SK-N-SH (cell line): Measurements from ENCODE around the gene SIL1. TPM values are rescaled to one million over a fixed set of nuclear protein-coding genes. Genes with fewer than 3 reads are reported as not detected.

Experiments
- CTCF ChIA-PET: fragments of 300-600, 350-600 bp; formaldehyde crosslinking; extraction: SDS; loops from one replicate; lab custom pipeline; 2021; lab: Yijun Ruan, JAX
- POLR2A ChIA-PET: fragments of 350-600 bp; sonication (Branson Sonifier 250); formaldehyde crosslinking; extraction: SDS; loops from one replicate; lab custom pipeline; 2020; ENCODE audit warnings: antibody characterized with exemption, inconsistent platforms; lab: Yijun Ruan, JAX
- DNase-seq: peaks from one replicate; pipeline ENCODE4 v3.0.0; 2012
- H2AFZ ChIP-seq: fragments of 200-600 bp; sonication (generic); 2 replicates; pipeline ENCODE4 v1.8.1; 2016; ENCODE audit warnings: antibody characterized with exemption, mild to moderate bottlenecking, low read depth
- H3F3A ChIP-seq: fragments of 200-600 bp; sonication (generic); replicated peaks from 2 replicates; pipeline ENCODE3; 2016; ENCODE audit warnings: antibody characterized with exemption, mild to moderate bottlenecking; ENCODE audit not compliant: insufficient read depth
- H3K27ac ChIP-seq, 2 experiments: fragments of 200-500 bp in 1 of 2; fragments of 200-600 bp in 1 of 2; sonication (Bioruptor generic) in 1 of 2; sonication (generic), shearing (Covaris generic) in 1 of 2; 2 replicates each; pipeline versions ENCODE4 v1.5.1 to v1.6.1; 2014 to 2016; ENCODE audit warnings: low read depth in 2 of 2, inconsistent platforms in 1 of 2, low read length in 1 of 2, mild to moderate bottlenecking in 1 of 2, mixed read lengths in 1 of 2
- H3K27me3 ChIP-seq: fragments of 200-600 bp; sonication (generic), shearing (Covaris generic); 2 replicates; pipeline ENCODE4 v1.6.1; 2016; ENCODE audit warnings: mixed run types; ENCODE audit not compliant: insufficient read depth
- H3K36me3 ChIP-seq, 2 experiments: fragments of 200-500 bp in 1 of 2; fragments of 200-600 bp in 1 of 2; sonication (Bioruptor generic) in 1 of 2; sonication (generic) in 1 of 2; replicated peaks in 1 of 2; 2 replicates each; pipeline versions ENCODE3 to v1.5.1; 2014 to 2016; ENCODE audit warnings: low read length in 1 of 2, mild to moderate bottlenecking in 1 of 2; ENCODE audit not compliant: insufficient read depth in 2 of 2, control insufficient read depth in 1 of 2
- H3K4me1 ChIP-seq, 2 experiments: fragments of 200-500 bp in 1 of 2; fragments of 200-600 bp in 1 of 2; sonication (Bioruptor generic) in 1 of 2; sonication (generic), shearing (Covaris generic) in 1 of 2; 2 replicates each; pipeline versions ENCODE4 v1.5.1 to v1.6.1; 2014 to 2016; ENCODE audit warnings: low read depth in 1 of 2, low read length in 1 of 2, mixed run types in 1 of 2; ENCODE audit not compliant: insufficient read depth in 2 of 2, control insufficient read depth in 1 of 2
- H3K4me2 ChIP-seq: fragments of 200-600 bp; sonication (generic), shearing (Covaris generic); 2 replicates; pipeline ENCODE4 v1.6.1; 2017; ENCODE audit warnings: mixed run types
- H3K4me3 ChIP-seq, 2 experiments: fragments of 200-500 bp in 1 of 2; fragments of 200-600 bp in 1 of 2; sonication (Bioruptor generic) in 1 of 2; sonication (generic), shearing (Covaris generic) in 1 of 2; 2 replicates each; pipeline versions ENCODE4 v1.5.1 to v1.8.1; 2014 to 2016; ENCODE audit warnings: low read depth in 2 of 2, inconsistent platforms in 1 of 2, low read length in 1 of 2, mild to moderate bottlenecking in 1 of 2, mixed read lengths in 1 of 2, moderate library complexity in 1 of 2
- H3K79me2 ChIP-seq: fragments of 200-600 bp; sonication (generic); 2 replicates; pipeline ENCODE4 v1.8.1; 2017; ENCODE audit warnings: mild to moderate bottlenecking; ENCODE audit not compliant: insufficient read depth
- H3K9ac ChIP-seq: fragments of 200-600 bp; sonication (generic); 2 replicates; pipeline ENCODE4 v1.6.1; 2017; ENCODE audit warnings: mixed run types
- H3K9me2 ChIP-seq: fragments of 200-600 bp; sonication (generic); 2 replicates; pipeline ENCODE4 v1.6.1; 2017; ENCODE audit warnings: mixed run types
- H3K9me3 ChIP-seq: fragments of 200-600 bp; sonication (generic); 2 replicates; pipeline ENCODE4 v1.6.1; 2017; ENCODE audit warnings: mixed run types, mild to moderate bottlenecking, moderate library complexity
- H4K20me1 ChIP-seq: fragments of 200-600 bp; sonication (generic); 2 replicates; pipeline ENCODE4 v1.6.1; 2017; ENCODE audit warnings: mild to moderate bottlenecking, mixed run types; ENCODE audit not compliant: insufficient read depth
- CHD2 ChIP-seq: fragments of 150-350 bp; IDR thresholded peaks from 2 replicates; pipeline ENCODE4 v1.6.1; 2018; ENCODE audit warnings: low read length; ENCODE audit not compliant: partially characterized antibody
- FOXJ3 ChIP-seq: sonication (generic); formaldehyde crosslinking; IDR thresholded peaks from 2 replicates; pipeline ENCODE4 v1.5.1; 2020; ENCODE audit warnings: mild to moderate bottlenecking, missing genetic modification reagents
- GABPA ChIP-seq: IDR thresholded peaks from 2 replicates; pipeline ENCODE4 v1.4.0; 2012; ENCODE audit warnings: low read depth, mild to moderate bottlenecking
- MEF2A ChIP-seq: IDR thresholded peaks from 2 replicates; pipeline ENCODE4 v1.4.0; 2012; ENCODE audit warnings: low read depth, borderline replicate concordance
- NFIC ChIP-seq: IDR thresholded peaks from 2 replicates; pipeline ENCODE4 v1.4.0; 2012; ENCODE audit warnings: borderline replicate concordance
- NRF1 ChIP-seq: IDR thresholded peaks from 2 replicates; pipeline ENCODE4 v1.6.1; 2012; ENCODE audit warnings: low read depth, mild to moderate bottlenecking, low read length
- RAD21 ChIP-seq: IDR thresholded peaks from 2 replicates; pipeline ENCODE4 v1.6.1; 2012; ENCODE audit warnings: mild to moderate bottlenecking, low read length
- SIN3A ChIP-seq: IDR thresholded peaks from 2 replicates; pipeline ENCODE4 v1.6.1; 2012; ENCODE audit warnings: low read depth, mild to moderate bottlenecking, low read length, moderate library complexity, borderline replicate concordance
- SMC3 ChIP-seq: IDR thresholded peaks from 2 replicates; pipeline ENCODE4 v1.6.1; 2012; ENCODE audit warnings: low read depth, low read length, improper control_type of control experiment
- TCF12 ChIP-seq: IDR thresholded peaks from 2 replicates; pipeline ENCODE4 v1.4.0; 2012
- TEAD4 ChIP-seq: IDR thresholded peaks from 2 replicates; pipeline ENCODE4 v1.4.0; 2012; ENCODE audit warnings: mild to moderate bottlenecking, borderline replicate concordance; ENCODE audit not compliant: insufficient read depth
- YY1 ChIP-seq: IDR thresholded peaks from 2 replicates; pipeline ENCODE4 v1.4.0; 2012; ENCODE audit warnings: low read depth, mild to moderate bottlenecking
- WGBS: methylation state at CpG from one replicate; pipeline ENCODE4 v1.1.6; 2017; ENCODE audit warnings: low lambda C conversion rate; 5-methylcytosine and 5-hydroxymethylcytosine counted together
- polyA plus RNA-seq, 3 experiments: library from polyadenylated mRNA; depleted of rRNA; stranded (reverse); fragments of >200 nt; gene quantifications; 2 replicates each; pipeline ENCODE4 v1.2.3, GENCODE V29; 2012
- TF ChIP-seq, protein P1 (sequence below): fragments of 200-600 bp; sonication (generic); IDR thresholded peaks from 2 replicates; pipeline ENCODE4 v1.6.1; 2017; ENCODE audit warnings: antibody characterized with exemption, mild to moderate bottlenecking, moderate library complexity
- TF ChIP-seq, protein P2 (sequence below): IDR thresholded peaks from 2 replicates; pipeline ENCODE4; 2012
- TF ChIP-seq, protein P3 (sequence below): fragments of 150-350 bp; IDR thresholded peaks from 2 replicates; pipeline ENCODE4 v1.6.1; 2016; ENCODE audit warnings: mild to moderate bottlenecking, low read depth, low read length
- TF ChIP-seq, protein P4 (sequence below): IDR thresholded peaks from 2 replicates; pipeline ENCODE4 v1.4.0; 2012; ENCODE audit warnings: low read depth

SIL1 gene
- polyA plus RNA-seq, 1 of the 3 experiments (the other 2 are of a cell fraction) = 25.9 TPM

DNA sequence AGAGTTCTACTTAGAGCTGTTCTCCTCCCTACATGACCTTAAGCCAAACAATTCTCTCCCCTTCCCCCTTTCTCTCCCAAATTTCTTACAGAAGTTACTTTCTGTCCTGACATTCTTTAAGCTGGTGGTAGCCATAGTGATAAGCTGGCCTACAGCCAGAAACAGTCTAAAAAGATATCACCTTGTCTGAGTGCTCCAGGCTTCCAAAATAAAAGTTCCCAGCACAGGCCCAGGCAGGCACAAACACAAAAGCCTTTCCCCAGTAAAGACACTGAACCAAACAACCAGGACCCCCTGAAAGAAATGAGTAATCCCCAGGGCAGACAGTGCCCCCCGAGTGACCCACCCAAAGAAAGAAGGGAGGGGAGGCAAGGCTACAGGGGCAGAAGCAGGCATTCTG is 19.2 kb downstream of the SIL1 start:
- H3K4me2 ChIP-seq = peak overlapping the region; percentile 16; the same call in 1 of the 2 replicates

DNA sequence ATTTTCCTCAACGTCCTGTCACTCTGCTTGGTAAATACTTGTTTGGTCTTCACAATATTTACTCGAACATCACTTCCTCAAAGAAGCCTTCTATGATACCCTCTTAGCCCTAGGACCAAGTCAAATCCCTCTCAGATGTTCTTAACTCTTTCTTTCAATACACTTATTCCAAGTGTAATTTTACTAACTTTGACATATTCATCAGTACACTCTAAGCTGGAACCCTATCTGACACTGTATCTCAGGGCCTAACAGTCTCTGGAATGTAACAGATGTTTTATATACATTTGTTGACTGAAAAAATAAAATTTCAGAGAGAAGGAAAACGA is 19.6 kb downstream of the SIL1 start:
- peaks cover 14% of the 10 kb centered on the region; the same call in 1 of the 2 replicates for H3K79me2 ChIP-seq
- no peaks in the 10 kb centered on the region for H3K9me3 ChIP-seq
- ChIA-PET CTCF (interaction anchor here (1.0 to 2.1 kb wide), 2 partner anchors 16 to 599 kb away, joined by 3 to 9 read pairs; no protein-coding TSS in a partner anchor), POLR2A (no interaction called here)
- WGBS = 57% methylated on average over 3 of the region's 3 CpGs
- H3K9ac ChIP-seq = no peak overlapping the region
- H4K20me1 ChIP-seq = no peaks in the 10 kb centered on the region
- H2AFZ ChIP-seq = no peak overlapping the region
- no peak for DNase-seq
- H3K4me3 ChIP-seq = no peak overlapping the region
- no peaks in the 10 kb centered on the region for H3K36me3 ChIP-seq
- H3K4me2 ChIP-seq = peak overlapping the region; percentile 16; the same call in 1 of the 2 replicates
- H3K27ac ChIP-seq = peak overlapping the region in 1 of 2 experiments; percentile 74; a peak in 2 of 4 replicates
- H3K4me1 ChIP-seq = peaks cover 31 to 56% of the 10 kb centered on the region in 2 experiments
- no peaks in the 10 kb centered on the region for H3K27me3 ChIP-seq
- no peaks in the 10 kb centered on the region for H3K9me2 ChIP-seq
- TF ChIP-seq GABPA (no peak), TEAD4 (no peak), CHD2 (no peak), NRF1 (no peak), RAD21 (no peak), MEF2A (no peak), FOXJ3 (no peak), TCF12 (no peak), NFIC (no peak), SIN3A (no peak)
- TF ChIP-seq, protein P1, sequence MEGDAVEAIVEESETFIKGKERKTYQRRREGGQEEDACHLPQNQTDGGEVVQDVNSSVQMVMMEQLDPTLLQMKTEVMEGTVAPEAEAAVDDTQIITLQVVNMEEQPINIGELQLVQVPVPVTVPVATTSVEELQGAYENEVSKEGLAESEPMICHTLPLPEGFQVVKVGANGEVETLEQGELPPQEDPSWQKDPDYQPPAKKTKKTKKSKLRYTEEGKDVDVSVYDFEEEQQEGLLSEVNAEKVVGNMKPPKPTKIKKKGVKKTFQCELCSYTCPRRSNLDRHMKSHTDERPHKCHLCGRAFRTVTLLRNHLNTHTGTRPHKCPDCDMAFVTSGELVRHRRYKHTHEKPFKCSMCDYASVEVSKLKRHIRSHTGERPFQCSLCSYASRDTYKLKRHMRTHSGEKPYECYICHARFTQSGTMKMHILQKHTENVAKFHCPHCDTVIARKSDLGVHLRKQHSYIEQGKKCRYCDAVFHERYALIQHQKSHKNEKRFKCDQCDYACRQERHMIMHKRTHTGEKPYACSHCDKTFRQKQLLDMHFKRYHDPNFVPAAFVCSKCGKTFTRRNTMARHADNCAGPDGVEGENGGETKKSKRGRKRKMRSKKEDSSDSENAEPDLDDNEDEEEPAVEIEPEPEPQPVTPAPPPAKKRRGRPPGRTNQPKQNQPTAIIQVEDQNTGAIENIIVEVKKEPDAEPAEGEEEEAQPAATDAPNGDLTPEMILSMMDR = no peak
- TF ChIP-seq, protein P2, sequence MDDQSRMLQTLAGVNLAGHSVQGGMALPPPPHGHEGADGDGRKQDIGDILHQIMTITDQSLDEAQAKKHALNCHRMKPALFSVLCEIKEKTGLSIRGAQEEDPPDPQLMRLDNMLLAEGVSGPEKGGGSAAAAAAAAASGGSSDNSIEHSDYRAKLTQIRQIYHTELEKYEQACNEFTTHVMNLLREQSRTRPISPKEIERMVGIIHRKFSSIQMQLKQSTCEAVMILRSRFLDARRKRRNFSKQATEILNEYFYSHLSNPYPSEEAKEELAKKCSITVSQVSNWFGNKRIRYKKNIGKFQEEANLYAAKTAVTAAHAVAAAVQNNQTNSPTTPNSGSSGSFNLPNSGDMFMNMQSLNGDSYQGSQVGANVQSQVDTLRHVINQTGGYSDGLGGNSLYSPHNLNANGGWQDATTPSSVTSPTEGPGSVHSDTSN = no peak
- TF ChIP-seq, protein P3, sequence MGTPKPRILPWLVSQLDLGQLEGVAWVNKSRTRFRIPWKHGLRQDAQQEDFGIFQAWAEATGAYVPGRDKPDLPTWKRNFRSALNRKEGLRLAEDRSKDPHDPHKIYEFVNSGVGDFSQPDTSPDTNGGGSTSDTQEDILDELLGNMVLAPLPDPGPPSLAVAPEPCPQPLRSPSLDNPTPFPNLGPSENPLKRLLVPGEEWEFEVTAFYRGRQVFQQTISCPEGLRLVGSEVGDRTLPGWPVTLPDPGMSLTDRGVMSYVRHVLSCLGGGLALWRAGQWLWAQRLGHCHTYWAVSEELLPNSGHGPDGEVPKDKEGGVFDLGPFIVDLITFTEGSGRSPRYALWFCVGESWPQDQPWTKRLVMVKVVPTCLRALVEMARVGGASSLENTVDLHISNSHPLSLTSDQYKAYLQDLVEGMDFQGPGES = no peak
- H3F3A ChIP-seq = no peaks in the 10 kb centered on the region

More for the DNA sequence above, 19.2 kb downstream of the SIL1 start:
- Histone ChIP-seq H3K27ac (peak overlapping the region in 1 of 2 experiments; percentile 74; a peak in 2 of 4 replicates), H3K9me3 (no peaks in the 10 kb centered on the region), H3K4me3 (no peak overlapping the region), H3K9me2 (no peaks in the 10 kb centered on the region), H3F3A (no peaks in the 10 kb centered on the region), H3K9ac (no peak overlapping the region), H2AFZ (no peak overlapping the region), H3K79me2 (peaks cover 14% of the 10 kb centered on the region; the same call in 1 of the 2 replicates), H4K20me1 (no peaks in the 10 kb centered on the region), H3K36me3 (no peaks in the 10 kb centered on the region), H3K27me3 (no peaks in the 10 kb centered on the region), H3K4me1 (peaks cover 31 to 57% of the 10 kb centered on the region in 2 experiments)
- no peak for DNase-seq
- ChIA-PET CTCF (interaction anchor here (1.0 to 2.1 kb wide), 2 partner anchors 16 to 600 kb away, joined by 3 to 9 read pairs; no protein-coding TSS in a partner anchor), POLR2A (no interaction called here)
- WGBS = 50% methylated on average over 1 of the region's 1 CpG
- TF ChIP-seq SMC3 (no peak), CHD2 (no peak), YY1 (no peak), MEF2A (no peak), NFIC (peak; percentile 21; the same call in 1 of the 2 replicates)
- TF ChIP-seq, protein P4, sequence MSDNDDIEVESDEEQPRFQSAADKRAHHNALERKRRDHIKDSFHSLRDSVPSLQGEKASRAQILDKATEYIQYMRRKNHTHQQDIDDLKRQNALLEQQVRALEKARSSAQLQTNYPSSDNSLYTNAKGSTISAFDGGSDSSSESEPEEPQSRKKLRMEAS = no peak
- TF ChIP-seq, protein P2 = no peak
